GM12878 (cell line): ENCODE measurements around the gene ANP32B. TPM values are rescaled to one million over a fixed set of nuclear protein-coding genes. Genes with fewer than 3 reads are reported as not detected.

Experiments used
- ATAC-seq: fragments of 200-7000 bp; cut with Tn5 transposase; 3 replicates; pipeline ENCODE4 v1.9.1; 2020; ENCODE audit warnings: mild to moderate bottlenecking, moderate library complexity
- BruUV-seq: library from RNA; stranded (reverse); fragments of 400-500 nt; replicated peaks from 2 replicates; lab custom pipeline; 2021; lab: Mats Ljungman, UMichigan
- CTCF ChIA-PET: fragments of 300-600 bp; sonication (Branson Sonifier 250); formaldehyde crosslinking; extraction: SDS; loops from one replicate; lab custom pipeline; 2021; ENCODE audit warnings: inconsistent platforms; lab: Yijun Ruan, JAX
- POLR2A ChIA-PET: fragments of 350-600 bp; formaldehyde crosslinking; extraction: SDS; loops from one replicate; lab custom pipeline; 2021; ENCODE audit warnings: inconsistent platforms; lab: Charles Lee
- RAD21 ChIA-PET: fragments of 300-600 bp; sonication (Branson Sonifier 250); formaldehyde crosslinking; loops from one replicate; lab custom pipeline; 2023; ENCODE audit warnings: antibody characterized with exemption; ENCODE audit not compliant: unreplicated experiment; lab: Charles Lee
- SMC1A ChIA-PET: fragments of 300-600 bp; sonication (Branson Sonifier 250); formaldehyde crosslinking; loops from one replicate; lab custom pipeline; 2023; ENCODE audit not compliant: unreplicated experiment, uncharacterized antibody; lab: Charles Lee
- DNase-seq: peaks from one replicate; pipeline ENCODE4 v3.0.0-alpha.2; 2011; ENCODE audit warnings: low read depth, low spot score
- FAIRE-seq: peaks from 3 replicates; lab custom pipeline; 2011; peaks lifted over from hg19 to GRCh38; lab: Jason Lieb, UNC
- H2AFZ ChIP-seq: 2 replicates; pipeline ENCODE4 v1.6.0; 2011; ENCODE audit warnings: low read depth, low read length, control low read depth; ENCODE audit not compliant: control insufficient read depth
- H3K27ac ChIP-seq: 2 replicates; pipeline ENCODE4 v1.5.1; 2011; ENCODE audit warnings: control low read depth; ENCODE audit not compliant: control insufficient read depth, insufficient read depth
- H3K27me3 ChIP-seq, 2 experiments: replicated peaks in 1 of 2; 2 replicates each; pipeline versions ENCODE4 v1.6.0 to v1.6.1; 2011; ENCODE audit warnings: low read length in 1 of 2; ENCODE audit not compliant: control insufficient read depth in 2 of 2, insufficient read depth in 2 of 2
- H3K36me3 ChIP-seq, 2 experiments: 2 replicates each; pipeline ENCODE4 v1.5.1; 2011; ENCODE audit warnings: low read length in 1 of 2; ENCODE audit not compliant: control insufficient read depth in 2 of 2, insufficient read depth in 2 of 2
- H3K4me1 ChIP-seq: 2 replicates; pipeline ENCODE4 v1.6.1; 2011; ENCODE audit warnings: mild to moderate bottlenecking, low read length, moderate library complexity, mixed read lengths; ENCODE audit not compliant: control insufficient read depth, insufficient read depth
- H3K4me2 ChIP-seq: 2 replicates; pipeline ENCODE4 v1.6.0; 2011; ENCODE audit warnings: control low read depth; ENCODE audit not compliant: control insufficient read depth, insufficient read depth
- H3K4me3 ChIP-seq: fragments of 200-600 bp; sonication (generic); 2 replicates; pipeline ENCODE4 v1.5.1; 2016
- H3K79me2 ChIP-seq: 2 replicates; pipeline ENCODE4 v1.6.0; 2011; ENCODE audit warnings: low read length; ENCODE audit not compliant: control insufficient read depth, insufficient read depth
- H3K9ac ChIP-seq: 2 replicates; pipeline ENCODE4 v1.8.0; 2011; ENCODE audit warnings: low read length, control low read depth, mixed read lengths; ENCODE audit not compliant: control insufficient read depth, insufficient read depth
- H3K9me3 ChIP-seq: replicated peaks from 3 replicates; pipeline ENCODE4 v1.5.1; 2011; ENCODE audit warnings: mild to moderate bottlenecking, low read length; ENCODE audit not compliant: control insufficient read depth, insufficient read depth
- H4K20me1 ChIP-seq: 2 replicates; pipeline ENCODE4 v1.6.0; 2011; ENCODE audit not compliant: control insufficient read depth, insufficient read depth
- BCL3 ChIP-seq: IDR thresholded peaks from 2 replicates; pipeline ENCODE4 v1.6.1; 2011; ENCODE audit warnings: borderline replicate concordance, low read depth, mild to moderate bottlenecking, moderate library complexity, low read length; ENCODE audit not compliant: insufficient read depth, poor library complexity, severe bottlenecking
- HDAC6 ChIP-seq: fragments of 200-600 bp; sonication (generic); IDR thresholded peaks from one replicate; pipeline ENCODE4 v1.8.0; 2017; ENCODE audit warnings: antibody characterized with exemption; ENCODE audit not compliant: unreplicated experiment
- MEF2B ChIP-seq: fragments of 450-650 bp; IDR thresholded peaks from 2 replicates; pipeline ENCODE4 v1.6.1; 2018; ENCODE audit warnings: mild to moderate bottlenecking, moderate library complexity; ENCODE audit not compliant: partially characterized antibody, poor library complexity, severe bottlenecking
- MXI1 ChIP-seq: fragments of 150-350 bp; IDR thresholded peaks from 2 replicates; pipeline ENCODE4 v1.6.1; 2011; ENCODE audit warnings: low read depth, mild to moderate bottlenecking, inconsistent platforms, low read length, improper control_type of control experiment
- MYC ChIP-seq: IDR thresholded peaks from 2 replicates; pipeline ENCODE4 v1.6.1; 2011; ENCODE audit warnings: mild to moderate bottlenecking, low read length, moderate library complexity, inconsistent platforms; ENCODE audit not compliant: insufficient read depth, insufficient replicate concordance, insufficient read length, severe bottlenecking
- PAX5 ChIP-seq: IDR thresholded peaks from 2 replicates; pipeline ENCODE4 v1.6.1; 2011; ENCODE audit warnings: low read depth, low read length, borderline replicate concordance
- PAX8 ChIP-seq: fragments of 450-650 bp; IDR thresholded peaks from 2 replicates; pipeline ENCODE4 v1.6.1; 2017; ENCODE audit warnings: mild to moderate bottlenecking, moderate library complexity
- SMAD1 ChIP-seq: fragments of 450-650 bp; IDR thresholded peaks from 2 replicates; pipeline ENCODE4 v1.6.1; 2018; ENCODE audit warnings: mild to moderate bottlenecking, low read depth; ENCODE audit not compliant: partially characterized antibody
- TBL1XR1 ChIP-seq: IDR thresholded peaks from 2 replicates; pipeline ENCODE4 v1.6.1; 2012; ENCODE audit warnings: low read depth, low read length, improper control_type of control experiment
- ZNF217 ChIP-seq: fragments of 450-650 bp; IDR thresholded peaks from 2 replicates; pipeline ENCODE4 v1.6.1; 2017; ENCODE audit warnings: antibody characterized with exemption, mild to moderate bottlenecking
- ZNF24 ChIP-seq: fragments of 450-650 bp; IDR thresholded peaks from 2 replicates; pipeline ENCODE4 v1.6.1; 2017; ENCODE audit warnings: antibody characterized with exemption, mild to moderate bottlenecking
- in situ Hi-C: fragments of 300-500 bp; cut with MboI; formaldehyde crosslinking; loops from 9 replicates; pipeline ENCODE4 v1.14.3; 2018; ENCODE audit warnings: mixed read lengths
- intact Hi-C: fragments of 100-400 bp; cut with micrococcal nuclease; formaldehyde crosslinking; loops from one replicate; pipeline ENCODE4 v1.14.2; 2022; ENCODE audit not compliant: unreplicated experiment
- polyA plus RNA-seq, 11 experiments: library from polyadenylated mRNA; depleted of rRNA in 4 of 11; unstranded in 6 of 11; stranded (reverse) in 5 of 11; fragments of >200 nt; fragmentation: Nextera tagmentation in 4 of 11; fragmentation: Illumina TruSeq in 1 of 11; extraction: Ambion mirVana in 4 of 11; extraction: Trizol in 1 of 11; gene quantifications; 1 replicate in 1 of 11; 2 replicates in 10 of 11; pipeline versions ENCODE4 v1.2.1 to v1.2.3, GENCODE V29; 2011 to 2016; ENCODE audit warnings: inconsistent platforms in 2 of 11, missing spikeins in 2 of 11, low read depth in 1 of 11
- total RNA-seq, 4 experiments: library from RNA; depleted of rRNA in 3 of 4; stranded (reverse); fragments of >200 nt in 3 of 4; fragmentation: Illumina TruSeq in 1 of 4; extraction: Trizol in 1 of 4; gene quantifications; 2 replicates each; pipeline versions ENCODE4 v1.2.1 to v1.2.3, GENCODE V29; 2013 to 2021

Gene ANP32B
- total and polyA plus RNA-seq, 10 of the 15 experiments (the other 5 are each of a cell fraction or from before 2014, with no cell fraction given), result 24.5 to 419 (median 171) TPM

- ChIA-PET RAD21 (no interaction called here), CTCF (interaction anchor here (1.2 to 2.0 kb wide), 4 partner anchors 12 to 107 kb away, joined by 3 to 4 read pairs (median 3); no protein-coding TSS in a partner anchor)
- no peaks in the 10 kb centered on the region for H3K27me3 ChIP-seq
- TF ChIP-seq ZNF24, result no peak
- TF ChIP-seq BCL3, result no peak
- TF ChIP-seq MYC, result no peak
- TF ChIP-seq MEF2B, result no peak
- no peak for TF ChIP-seq SMAD1
- TF ChIP-seq TBL1XR1, result no peak
- no peak for TF ChIP-seq MXI1
- no peak for TF ChIP-seq ZNF217
- no peak for TF ChIP-seq HDAC6
- TF ChIP-seq PAX8, result no peak
- TF ChIP-seq PAX5, result no peak
- TF ChIP-seq, all 136 proteins: peak for 0
- BruUV-seq, result no TSS peak
- ATAC-seq (no peak), FAIRE-seq (no peak), DNase-seq (no peak)
- Histone ChIP-seq H3K4me1 (peaks cover 21% of the 10 kb centered on the region), H3K27ac (no peak overlapping the region), H3K9me3 (no peaks in the 10 kb centered on the region), H2AFZ (no peak overlapping the region), H3K79me2 (no peaks in the 10 kb centered on the region), H3K9ac (no peak overlapping the region), H3K4me3 (no peak overlapping the region), H3K36me3 (no peaks in the 10 kb centered on the region), H4K20me1 (no peaks in the 10 kb centered on the region), H3K4me2 (no peak overlapping the region)
- ChIA-PET POLR2A (interaction anchor here (1.1 to 1.5 kb wide), 2 partner anchors 21 to 27 kb away, joined by 3 to 5 read pairs; no protein-coding TSS in a partner anchor), SMC1A (interaction anchor here (1.4 kb wide), 1 partner anchor 18 kb away, joined by 3 read pairs; no protein-coding TSS in a partner anchor)
- intact Hi-C loops (no loop called here), in situ Hi-C loops (no loop called here)
Observed at GRCh38 chr9:98031169-98031568, 48.0 kb downstream of the ANP32B start.
